COR-L47 (cell line): ENCODE measurements around the gene CSNK1G2.
A peak's percentile ranks its signal among the peaks of the same experiment; 100 is the strongest.

Experiments used
- DNase-seq: peaks from one replicate; lab custom pipeline; 2025; lab: John Stamatoyannopoulos, UW

CSNK1G2 gene

GRCh38 chr19:1944088-1944915, 3.3 kb downstream of the CSNK1G2 start:
- DNase-seq = no peak

GRCh38 chr19:1944916-1945561, 4.1 kb downstream of the CSNK1G2 start:
- no peak for DNase-seq

DNA sequence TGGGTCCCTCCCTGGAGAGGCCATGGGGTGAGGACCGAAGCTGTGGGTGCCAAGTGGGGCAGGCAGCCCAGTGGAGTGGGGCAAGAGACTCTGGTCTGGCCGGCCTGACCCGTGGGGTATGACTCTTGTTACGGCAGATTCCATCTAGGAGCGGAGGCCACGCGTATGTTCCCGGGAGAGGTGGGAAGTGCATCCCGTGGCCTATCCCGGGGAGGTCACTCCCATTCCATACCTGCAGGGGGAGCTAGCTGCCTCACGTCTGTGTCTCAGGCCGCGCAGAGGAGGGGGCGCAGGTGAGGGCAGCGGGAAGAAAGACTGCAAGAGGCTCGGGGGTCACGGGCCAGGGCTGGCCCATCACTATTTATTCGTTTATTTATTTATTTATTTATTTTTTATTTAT, 4.9 kb downstream of the CSNK1G2 start:
- peak; percentile 8 for DNase-seq

- DNase-seq = no peak
Measured at GRCh38 chr19:1947651-1948209, 6.8 kb downstream of the CSNK1G2 start.

DNA sequence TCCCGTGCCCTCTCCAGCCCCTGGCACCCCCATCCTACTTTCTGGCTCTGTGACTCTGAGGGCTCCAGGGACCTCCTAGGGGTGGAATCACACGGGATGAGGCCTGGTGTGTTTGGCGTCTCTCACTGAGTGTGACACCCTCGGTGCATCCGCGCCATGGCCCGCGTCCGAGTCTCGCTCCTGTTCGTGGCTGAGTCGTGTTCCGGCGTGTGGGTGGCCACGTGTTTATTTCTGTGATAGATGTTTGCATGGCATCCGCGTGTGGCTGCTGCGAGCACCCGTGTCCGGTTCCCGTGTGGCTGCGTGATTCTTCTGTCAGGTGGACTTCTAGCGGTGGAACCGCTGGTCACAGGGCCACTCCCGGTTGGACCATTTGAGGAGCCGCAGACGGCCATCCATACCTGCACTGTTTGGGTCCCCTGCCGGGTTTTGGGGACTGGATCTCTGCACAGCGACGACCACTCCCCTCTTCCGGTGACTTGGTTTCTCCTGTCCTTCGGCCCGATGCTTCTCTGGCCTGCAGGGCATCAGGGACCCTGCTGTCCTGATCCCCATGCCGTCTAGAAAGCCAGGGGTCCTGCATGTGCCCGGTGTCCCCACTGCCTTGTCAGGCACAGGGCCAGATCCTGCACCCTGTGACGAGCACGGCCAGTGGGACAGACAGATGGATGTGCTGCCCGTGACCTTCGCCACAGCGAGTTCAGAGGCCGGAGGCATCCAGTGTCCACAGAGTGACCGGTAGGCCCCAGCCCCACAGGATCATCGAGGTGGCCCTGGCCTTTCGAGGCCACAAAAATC, 8.5 kb downstream of the CSNK1G2 start:
- no peak for DNase-seq

DNA sequence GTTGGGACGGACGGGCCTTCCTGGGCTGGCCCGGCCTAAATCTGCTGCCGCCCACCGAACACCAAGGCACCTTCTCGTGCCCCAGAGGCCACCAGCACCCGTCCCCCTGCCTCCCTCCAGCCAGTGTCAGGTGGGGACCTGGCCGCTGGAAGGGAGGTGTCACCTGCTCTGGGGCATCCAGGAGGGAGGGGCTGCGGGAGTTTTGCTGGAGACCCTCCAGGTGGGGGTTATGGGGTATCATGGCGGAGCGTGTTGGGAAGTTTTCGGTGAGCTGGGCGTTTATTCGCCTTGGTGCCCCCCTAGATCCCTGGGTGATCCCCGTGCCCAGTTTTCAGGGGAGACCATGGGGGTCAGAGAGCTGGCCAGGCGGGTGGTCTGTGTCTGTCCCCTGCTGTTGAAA, 9.7 kb downstream of the CSNK1G2 start:
- DNase-seq = no peak

- DNase-seq = no peak
Measured at GRCh38 chr19:1952635-1953034, 11.7 kb downstream of the CSNK1G2 start.

DNA sequence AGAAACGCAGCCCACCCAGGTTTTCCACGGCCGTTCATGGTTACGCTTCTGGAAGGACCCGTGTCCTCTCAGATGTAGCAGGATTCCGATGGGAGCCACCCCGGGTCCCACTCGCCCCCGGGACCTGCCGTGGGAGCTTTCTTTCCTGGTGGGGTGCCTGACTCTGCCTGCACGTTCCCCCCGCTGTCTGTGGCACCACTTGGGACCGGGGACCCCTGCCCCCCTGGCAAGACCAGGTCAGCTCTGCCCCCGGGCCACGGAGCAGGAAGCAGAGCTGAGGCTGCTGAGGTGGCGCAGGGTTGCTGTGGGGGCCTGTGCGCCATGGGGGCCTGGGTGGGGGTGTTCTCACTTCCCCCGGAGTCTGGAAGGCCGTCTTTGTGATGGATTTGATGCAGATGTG, 12.1 kb downstream of the CSNK1G2 start:
- no peak for DNase-seq

DNA sequence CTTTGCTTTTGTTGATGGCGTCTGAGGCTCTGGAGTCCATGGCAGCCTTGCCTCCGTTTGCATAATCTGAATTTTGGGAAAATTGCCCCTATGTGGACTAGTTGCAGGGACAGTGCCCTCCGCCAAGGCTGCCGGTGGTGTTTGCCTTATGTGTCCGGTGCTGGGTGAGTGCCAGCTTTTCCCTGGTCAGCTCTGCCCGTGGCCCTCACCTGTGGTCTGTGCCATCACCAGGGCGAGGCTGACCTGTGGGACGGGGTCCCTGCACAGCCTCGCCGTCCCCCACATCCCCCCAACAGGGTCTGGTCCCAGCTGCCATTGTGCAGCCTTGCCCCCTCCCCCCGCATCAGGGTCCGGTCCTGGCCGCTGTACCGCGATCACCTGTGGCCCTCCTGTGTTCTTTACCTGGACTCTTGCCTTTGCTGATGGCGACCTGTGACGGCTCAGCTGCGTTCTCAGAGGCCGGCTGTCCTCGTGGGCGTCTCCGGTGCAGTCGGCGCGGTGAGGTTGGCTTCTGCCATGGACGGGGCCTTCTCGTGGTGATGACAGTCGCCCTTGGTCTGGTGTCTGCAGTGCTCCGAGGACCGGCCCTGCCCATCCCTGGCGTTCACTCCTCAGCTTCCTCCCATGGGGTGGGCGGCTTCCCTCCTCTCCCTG, 12.6 kb downstream of the CSNK1G2 start:
- no peak for DNase-seq

- no peak for DNase-seq
Measured at GRCh38 chr19:1954532-1954933, 13.6 kb downstream of the CSNK1G2 start.

- no peak for DNase-seq
Measured at GRCh38 chr19:1955171-1956121, 14.5 kb downstream of the CSNK1G2 start.

- DNase-seq = no peak
Measured at GRCh38 chr19:1956122-1956494, 15.1 kb downstream of the CSNK1G2 start.

DNA sequence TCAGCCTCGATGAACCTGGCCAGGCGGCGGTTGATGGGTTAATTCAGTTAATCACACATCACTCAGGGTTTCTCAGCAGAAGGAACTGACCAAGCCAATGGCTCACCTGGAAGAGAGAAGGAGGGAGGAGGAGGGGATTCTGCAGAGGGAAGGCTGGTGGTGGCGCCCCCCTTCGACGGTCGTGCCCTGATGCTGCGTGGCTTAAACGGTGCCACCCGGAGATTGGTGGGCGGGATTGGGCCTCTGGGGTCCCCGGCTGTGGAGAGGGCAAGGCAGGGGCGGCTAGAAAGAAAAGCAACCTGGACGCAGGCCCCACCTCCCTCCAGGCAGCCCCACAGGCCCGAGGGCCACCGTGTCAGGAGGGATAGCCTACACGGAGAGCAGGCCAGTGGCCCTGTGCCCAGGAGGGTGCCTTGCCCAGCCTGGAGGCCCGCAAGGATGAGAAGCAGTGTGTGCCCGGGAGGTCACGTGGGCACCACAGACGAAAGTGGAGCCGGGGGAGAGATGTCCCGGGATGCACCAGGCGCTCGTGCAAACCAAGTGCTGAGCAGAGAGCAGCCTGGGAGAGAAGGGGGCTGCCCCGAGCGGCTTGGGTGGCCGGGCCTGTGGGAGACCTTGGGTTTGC, 16.0 kb downstream of the CSNK1G2 start:
- DNase-seq = no peak

DNA sequence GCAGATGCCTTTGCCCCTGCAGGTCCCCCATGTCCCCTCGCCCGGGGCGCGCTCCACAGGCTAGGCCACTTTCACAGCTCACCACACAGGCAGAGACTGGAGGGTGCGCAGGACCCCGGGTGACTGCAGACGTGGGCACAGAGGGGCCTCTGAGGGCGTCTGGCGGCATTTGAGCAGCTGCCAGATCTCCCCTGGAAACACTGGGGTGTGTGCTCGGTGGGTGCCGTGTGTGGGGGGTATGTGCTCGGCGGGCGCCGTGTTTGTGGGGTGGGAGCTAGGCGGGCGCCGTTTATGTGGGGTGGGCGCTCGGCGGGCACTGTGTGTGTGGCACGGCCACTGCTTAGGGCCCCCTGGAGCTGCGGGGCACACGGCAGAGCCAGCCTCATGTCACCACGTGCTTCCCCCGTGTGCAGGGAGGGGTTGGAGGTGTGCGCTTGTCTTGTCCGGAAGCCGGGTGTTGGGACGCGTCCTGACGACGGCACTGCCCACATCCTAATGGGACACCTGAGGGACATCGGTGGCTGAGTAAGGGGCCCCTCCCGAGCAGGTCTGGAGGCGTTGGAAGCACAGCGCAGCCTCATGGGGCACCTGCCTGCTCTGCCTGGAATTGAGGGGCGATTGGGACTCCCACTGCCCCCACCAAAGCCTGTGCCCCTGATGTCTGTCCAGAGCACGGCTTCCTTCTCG, 16.7 kb downstream of the CSNK1G2 start:
- no peak for DNase-seq

GRCh38 chr19:1959928-1960589, 19.1 kb downstream of the CSNK1G2 start:
- no peak for DNase-seq

- DNase-seq = no peak
Measured at GRCh38 chr19:1961000-1961883, 20.3 kb downstream of the CSNK1G2 start.

DNA sequence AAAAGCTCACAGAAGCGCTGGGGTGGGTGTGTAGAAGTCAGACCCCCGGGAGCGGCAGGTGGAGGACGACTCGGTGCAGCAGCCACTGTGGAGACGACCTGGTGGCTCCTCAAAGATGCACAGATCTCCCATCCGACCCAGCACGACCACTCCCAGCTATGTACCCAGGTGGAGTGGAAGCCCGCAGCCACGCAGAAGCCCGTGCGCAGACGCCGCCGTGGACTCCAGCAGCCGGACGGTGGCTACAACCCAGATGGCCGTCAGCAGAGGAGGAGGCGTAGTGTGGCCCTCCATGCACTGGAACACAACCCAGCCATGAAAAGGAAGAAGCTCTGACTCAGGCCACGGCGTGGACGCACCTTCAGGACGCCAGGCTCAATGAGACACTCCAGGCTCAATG, 21.7 kb downstream of the CSNK1G2 start:
- no peak for DNase-seq

DNA sequence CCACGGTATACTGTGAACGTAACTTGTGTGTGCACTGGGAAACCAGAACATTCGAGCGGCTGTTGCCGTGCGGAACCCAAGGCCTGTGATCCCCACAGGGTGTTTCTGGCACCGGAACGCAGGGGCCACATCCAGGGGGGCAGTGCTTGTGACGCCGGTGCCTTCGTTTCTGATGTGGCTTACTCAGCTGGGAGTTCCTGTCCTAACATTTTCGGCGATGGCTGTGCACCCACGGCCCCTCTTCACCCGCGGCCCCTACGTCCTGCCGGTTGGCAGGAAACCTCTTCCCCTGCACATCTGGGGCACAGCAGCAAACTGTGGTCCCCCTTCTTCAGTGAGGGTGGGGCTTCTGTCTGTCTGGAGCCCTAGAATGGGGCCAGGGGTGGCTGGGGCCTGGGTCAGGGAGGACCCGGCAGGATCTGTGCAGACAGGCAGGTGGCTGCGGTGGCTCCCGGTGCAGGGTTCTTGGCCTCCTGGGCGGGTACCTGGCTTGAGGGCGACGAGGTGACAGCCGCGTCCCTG, 26.2 kb downstream of the CSNK1G2 start:
- DNase-seq = no peak
